BE2C (cell line): ENCODE data around the gene TNPO3.
"Not testable (repeated sequence)": the region's sequence is repeated elsewhere in the genome, so short reads cannot be mapped to it uniquely, and the experiment has no call there.

Experiments
- DNase-seq: peaks from one replicate; pipeline ENCODE4 v3.0.0-alpha.2; 2020
- H3K27me3 ChIP-seq: fragments of 250-450 bp; sonication (Bioruptor Pico); 2 replicates; pipeline ENCODE4 v1.5.1; 2020; ENCODE audit warnings: mild to moderate bottlenecking
- H3K36me3 ChIP-seq: fragments of 250-450 bp; sonication (Bioruptor Pico); 2 replicates; pipeline ENCODE4 v1.5.1; 2020; ENCODE audit warnings: mild to moderate bottlenecking
- H3K4me1 ChIP-seq: fragments of 250-450 bp; sonication (Bioruptor Pico); 2 replicates; pipeline ENCODE4 v1.5.1; 2020
- H3K4me3 ChIP-seq: 2 replicates; pipeline ENCODE4 v1.5.1; 2011; ENCODE audit warnings: low read depth, low read length
- H3K9me3 ChIP-seq: fragments of 250-450 bp; sonication (Bioruptor Pico); 2 replicates; pipeline ENCODE4 v1.5.1; 2020
- CTCF ChIP-seq: IDR thresholded peaks from 2 replicates; pipeline ENCODE4 v1.5.1; 2012; ENCODE audit warnings: mild to moderate bottlenecking, low read depth, low read length

TNPO3 gene

DNA sequence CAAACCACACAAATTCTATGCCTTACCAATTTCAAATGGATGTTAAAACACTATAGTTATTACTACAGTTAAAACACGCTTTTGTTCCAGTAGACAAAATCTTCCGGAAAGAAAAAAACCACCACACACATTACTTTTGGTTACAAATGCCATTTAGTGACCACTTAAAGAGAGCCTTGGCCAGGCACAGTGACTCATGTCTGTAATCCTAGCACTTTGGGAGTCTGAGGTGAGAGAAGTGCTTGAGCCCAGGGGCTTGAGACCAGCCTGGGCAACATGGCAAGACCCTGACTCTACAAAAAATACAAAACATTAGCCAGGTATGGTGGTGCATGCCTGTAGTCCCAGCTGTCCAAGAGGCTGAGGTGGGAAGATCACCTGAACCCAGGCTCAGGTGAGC is 7.2 kb downstream of the TNPO3 start:
- Histone ChIP-seq H3K9me3 (no peaks in the 10 kb centered on the region), H3K4me1 (no peaks in the 10 kb centered on the region), H3K27me3 (no peaks in the 10 kb centered on the region), H3K36me3 (peaks cover 13% of the 10 kb centered on the region), H3K4me3 (no peak overlapping the region)
- no peak for DNase-seq
- TF ChIP-seq CTCF: no peak

- H3K4me1 ChIP-seq: no peaks in the 10 kb centered on the region
- no peak overlapping the region for H3K4me3 ChIP-seq
- peaks cover 5% of the 10 kb centered on the region for H3K36me3 ChIP-seq
- DNase-seq: no peak
- no peaks in the 10 kb centered on the region for H3K27me3 ChIP-seq
- H3K9me3 ChIP-seq: no peaks in the 10 kb centered on the region
- TF ChIP-seq CTCF: no peak
These were observed 9.2 kb downstream of the TNPO3 start for GRCh38 chr7:129045682-129046081.

- no peak for TF ChIP-seq CTCF
- H3K4me1 ChIP-seq: no peaks in the 10 kb centered on the region
- no peak for DNase-seq
- H3K4me3 ChIP-seq: no peak overlapping the region
- peaks cover 17% of the 10 kb centered on the region for H3K36me3 ChIP-seq
- no peaks in the 10 kb centered on the region for H3K27me3 ChIP-seq
- H3K9me3 ChIP-seq: 0 out of 2 replicates have a peak, but pooled peaks cover 3% of the 10 kb centered on the region
These were observed 11.9 kb downstream of the TNPO3 start for GRCh38 chr7:129043012-129043411.

DNA sequence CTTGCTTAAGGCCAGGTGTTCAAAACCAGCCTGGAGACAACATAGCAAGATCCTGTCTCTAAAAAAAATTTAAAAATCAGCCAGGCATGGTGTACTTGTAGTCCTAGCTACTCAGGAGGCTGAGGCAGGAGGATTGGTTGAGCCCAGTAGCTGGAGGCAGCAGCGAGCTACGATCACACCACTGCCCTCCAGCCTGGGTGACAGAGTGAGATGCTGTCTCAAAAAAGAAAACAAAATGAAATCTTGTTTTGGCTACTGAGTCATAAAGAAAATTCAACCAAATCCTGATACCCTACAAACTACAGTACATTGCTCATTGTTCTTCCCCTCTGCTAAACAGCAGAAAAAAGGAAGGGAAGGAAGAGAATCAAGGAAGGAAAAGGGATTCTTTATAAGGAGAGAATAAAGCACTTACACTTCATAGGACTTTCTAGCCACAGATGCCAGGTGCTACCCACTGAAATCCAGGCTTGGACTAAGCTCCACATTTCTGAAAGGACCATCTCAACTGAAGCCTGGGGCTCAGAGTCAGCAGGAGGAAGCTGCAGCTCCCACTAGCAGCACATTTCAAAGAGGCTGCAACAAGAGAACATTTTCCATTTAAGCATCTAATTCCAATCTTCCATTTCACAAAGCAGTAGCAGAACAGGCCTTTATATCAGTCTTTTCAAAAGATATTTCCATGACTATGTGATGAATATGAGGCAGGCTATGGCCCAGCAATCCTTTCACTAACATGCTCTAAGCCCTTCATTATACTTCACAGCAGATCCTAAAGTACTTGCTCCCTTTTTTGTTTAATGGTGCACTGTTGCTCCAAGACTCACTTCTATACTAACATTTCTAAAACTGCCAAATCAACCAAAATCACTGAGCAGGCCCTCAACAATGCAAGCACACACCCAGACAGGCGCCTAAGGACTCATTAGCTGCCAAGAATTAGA is 13.5 kb downstream of the TNPO3 start:
- Histone ChIP-seq H3K9me3 (0 out of 2 replicates have a peak, but pooled peaks cover 3% of the 10 kb centered on the region), H3K36me3 (peaks cover 17% of the 10 kb centered on the region), H3K4me1 (no peaks in the 10 kb centered on the region), H3K27me3 (no peaks in the 10 kb centered on the region), H3K4me3 (no peak overlapping the region)
- no peak for DNase-seq
- no peak for TF ChIP-seq CTCF

GRCh38 chr7:129038468-129038867 is 16.4 kb downstream of the TNPO3 start:
- H3K36me3 ChIP-seq: peaks cover 29% of the 10 kb centered on the region
- H3K4me3 ChIP-seq, DNase-seq, H3K4me1 ChIP-seq, H3K9me3 ChIP-seq, H3K27me3 ChIP-seq: not testable (repeated sequence)

DNA sequence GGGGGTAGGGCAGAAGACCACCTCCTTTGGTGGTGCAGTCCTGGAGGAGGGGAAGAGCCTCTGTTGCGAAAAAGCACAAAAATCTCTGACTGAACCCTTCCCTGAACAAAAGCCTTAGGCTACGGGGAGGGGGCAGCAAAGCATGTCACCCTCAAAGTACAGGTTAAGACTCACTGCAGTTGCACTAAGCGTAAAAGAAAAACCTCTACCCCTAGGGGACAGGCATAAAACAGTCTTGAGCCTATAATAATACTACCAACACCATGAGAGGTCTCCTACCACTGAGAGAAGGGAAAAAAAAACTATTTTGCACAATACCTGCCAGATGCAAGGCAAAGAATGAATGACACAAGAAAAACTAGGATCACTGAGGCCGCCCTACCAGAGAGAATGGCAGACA is 17.3 kb downstream of the TNPO3 start:
- Histone ChIP-seq H3K9me3 (peaks cover 3% of the 10 kb centered on the region; the same call in 1 of the 2 replicates), H3K4me1 (no peaks in the 10 kb centered on the region), H3K4me3 (no peak overlapping the region), H3K27me3 (no peaks in the 10 kb centered on the region), H3K36me3 (peaks cover 29% of the 10 kb centered on the region)
- no peak for DNase-seq
- no peak for TF ChIP-seq CTCF
